PC-3 (cell line): ENCODE measurements around the gene UNC5B. TPM values are rescaled to one million over a fixed set of nuclear protein-coding genes. Genes with fewer than 3 reads are reported as not detected.

Experiments used
- ATAC-seq: fragments of 200-7000 bp; cut with Tn5 transposase; 2 replicates; pipeline ENCODE4 v1.9.1; 2020; ENCODE audit warnings: mild to moderate bottlenecking, moderate library complexity
- BruUV-seq: library from RNA; stranded (reverse); fragments of 400-500 nt; replicated peaks from 2 replicates; lab custom pipeline; 2021; lab: Mats Ljungman, UMichigan
- CTCF ChIA-PET: fragments of 300-600 bp; sonication (Branson Sonifier 250); formaldehyde crosslinking; loops from one replicate; lab custom pipeline; 2022; ENCODE audit warnings: antibody characterized with exemption; lab: Charles Lee
- POLR2A ChIA-PET: fragments of 300-600 bp; sonication (Branson Sonifier 250); formaldehyde crosslinking; loops from one replicate; lab custom pipeline; 2022; ENCODE audit warnings: antibody characterized with exemption; ENCODE audit not compliant: unreplicated experiment; lab: Charles Lee
- DNase-seq: peaks from one replicate; pipeline ENCODE4 v3.0.0-alpha.2; 2015
- H2AFZ ChIP-seq: fragments of 300-600 bp; sonication (generic); 2 replicates; pipeline ENCODE4 v1.6.0; 2016; ENCODE audit warnings: antibody characterized with exemption, low read length
- H3F3A ChIP-seq: fragments of 300-600 bp; sonication (generic); one replicate; pipeline ENCODE4 v1.6.0; 2017; ENCODE audit warnings: antibody characterized with exemption, low read length, control low read depth, mild to moderate bottlenecking; ENCODE audit not compliant: unreplicated experiment
- H3K27ac ChIP-seq: fragments of 300-600 bp; sonication (generic); 2 replicates; pipeline ENCODE4 v1.5.1; 2016; ENCODE audit warnings: mild to moderate bottlenecking, low read length
- H3K27me3 ChIP-seq: fragments of 300-600 bp; sonication (generic); 2 replicates; pipeline ENCODE4 v1.6.1; 2016; ENCODE audit warnings: low read length, mixed read lengths
- H3K36me3 ChIP-seq: fragments of 300-600 bp; sonication (generic); 2 replicates; pipeline ENCODE4 v1.6.1; 2016; ENCODE audit warnings: low read depth, mixed run types, low read length, mixed read lengths
- H3K4me1 ChIP-seq: fragments of 300-600 bp; sonication (generic); 2 replicates; pipeline ENCODE4 v1.5.1; 2016; ENCODE audit warnings: low read length; ENCODE audit not compliant: insufficient read depth
- H3K4me2 ChIP-seq: fragments of 300-600 bp; sonication (generic); 2 replicates; pipeline ENCODE4 v1.6.0; 2016; ENCODE audit warnings: low read length
- H3K4me3 ChIP-seq: fragments of 300-600 bp; sonication (generic); 2 replicates; pipeline ENCODE4 v1.5.1; 2016; ENCODE audit warnings: mild to moderate bottlenecking, low read length, mixed read lengths
- H3K79me2 ChIP-seq: fragments of 300-600 bp; sonication (generic); 2 replicates; pipeline ENCODE4 v1.6.1; 2017; ENCODE audit warnings: low read length, mixed read lengths
- H3K9ac ChIP-seq: fragments of 300-600 bp; sonication (generic); 2 replicates; pipeline ENCODE4 v1.6.0; 2016; ENCODE audit warnings: mild to moderate bottlenecking, low read length
- H3K9me2 ChIP-seq: fragments of 300-600 bp; sonication (generic); replicated peaks from 2 replicates; pipeline ENCODE4 v1.6.1; 2016; ENCODE audit warnings: mixed run types, low read length, mixed read lengths
- H3K9me3 ChIP-seq: fragments of 300-600 bp; sonication (generic); 2 replicates; pipeline ENCODE4 v1.6.1; 2016; ENCODE audit warnings: low read length, mixed read lengths
- H4K20me1 ChIP-seq: fragments of 300-600 bp; sonication (generic); 2 replicates; pipeline ENCODE4 v1.6.1; 2016; ENCODE audit warnings: low read length, mixed read lengths
- EZH2 ChIP-seq: fragments of 300-600 bp; sonication (generic); IDR thresholded peaks from one replicate; pipeline ENCODE4 v1.6.1; 2017; ENCODE audit warnings: antibody characterized with exemption, mild to moderate bottlenecking, low read length; ENCODE audit not compliant: unreplicated experiment
- EZH2phosphoT487 ChIP-seq: fragments of 300-600 bp; sonication (generic); IDR thresholded peaks from 2 replicates; pipeline ENCODE4 v1.6.1; 2018; ENCODE audit warnings: mild to moderate bottlenecking, antibody characterized with exemption, low read length, borderline replicate concordance
- intact Hi-C: fragments of 100-400 bp; cut with micrococcal nuclease; formaldehyde crosslinking; loops from 2 replicates; pipeline ENCODE4 v1.9.0; 2023
- total RNA-seq: library from RNA; depleted of rRNA; stranded (reverse); fragments of >200 nt; gene quantifications from 2 replicates; pipeline ENCODE4 v1.2.3, GENCODE V29; 2014
- TF ChIP-seq, protein P1 (sequence below): fragments of 300-600 bp; sonication (generic); conservative IDR thresholded peaks from 2 replicates; pipeline ENCODE4 v1.5.1; 2017; ENCODE audit warnings: antibody characterized with exemption, low read depth, mild to moderate bottlenecking, low read length

UNC5B gene
- total RNA-seq, 1 experiment from 2014 or later = 0.26 TPM

DNA sequence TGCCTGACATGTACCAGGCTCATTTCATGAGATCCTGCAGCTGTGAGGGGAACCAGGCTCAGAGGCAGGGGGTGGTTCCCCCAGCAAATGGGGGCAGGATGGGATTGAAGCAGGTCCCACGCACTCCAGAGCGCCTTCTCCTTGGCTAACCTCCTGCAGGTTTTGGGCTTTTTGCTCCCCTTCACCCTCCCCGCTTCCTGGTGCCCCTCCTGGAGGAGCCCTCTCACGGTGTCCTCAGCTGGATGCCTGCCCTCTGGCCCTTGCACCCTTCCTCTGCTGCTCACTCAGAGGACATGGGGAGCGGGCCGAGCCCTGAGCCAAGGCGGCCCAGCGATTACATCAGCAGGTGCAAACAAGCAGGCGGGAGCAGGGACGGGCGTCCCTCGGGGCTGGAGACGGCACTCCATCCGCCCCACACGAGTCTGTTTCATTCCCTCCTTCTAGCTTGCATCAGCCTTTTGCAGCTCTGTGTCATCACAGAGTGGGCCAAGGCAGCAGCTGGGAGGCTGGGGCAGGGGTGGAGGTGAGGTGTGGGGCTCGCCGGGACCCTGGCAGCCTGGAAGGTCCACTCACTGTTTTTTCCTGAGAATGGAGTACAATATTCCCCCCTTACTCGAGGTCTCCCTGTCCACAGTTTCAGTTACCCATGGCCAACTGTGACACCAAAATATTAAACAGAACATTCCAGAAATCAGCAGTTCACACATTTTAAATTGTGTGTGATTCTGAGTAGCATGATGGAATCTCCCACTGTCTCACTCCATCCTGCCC, 54.0 kb downstream of the UNC5B start:
- POLR2A ChIA-PET = no interaction called here
- no TSS peak for BruUV-seq
- no peak overlapping the region for H3K4me2 ChIP-seq
- H3F3A ChIP-seq = no peaks in the 10 kb centered on the region
- no peak overlapping the region for H3K27ac ChIP-seq
- H3K36me3 ChIP-seq = no peaks in the 10 kb centered on the region
- H3K4me1 ChIP-seq = no peaks in the 10 kb centered on the region
- no peaks in the 10 kb centered on the region for H4K20me1 ChIP-seq
- no peak for TF ChIP-seq EZH2
- H3K4me3 ChIP-seq = no peak overlapping the region
- ATAC-seq = no peak
- no peak overlapping the region for H2AFZ ChIP-seq
- no peak for DNase-seq
- no peaks in the 10 kb centered on the region for H3K79me2 ChIP-seq
- H3K9me3 ChIP-seq = no peaks in the 10 kb centered on the region
- CTCF ChIA-PET = no interaction called here
- no peak overlapping the region for H3K9ac ChIP-seq
- no peaks in the 10 kb centered on the region for H3K9me2 ChIP-seq
- H3K27me3 ChIP-seq = no peaks in the 10 kb centered on the region
- intact Hi-C loops = no loop called here

DNA sequence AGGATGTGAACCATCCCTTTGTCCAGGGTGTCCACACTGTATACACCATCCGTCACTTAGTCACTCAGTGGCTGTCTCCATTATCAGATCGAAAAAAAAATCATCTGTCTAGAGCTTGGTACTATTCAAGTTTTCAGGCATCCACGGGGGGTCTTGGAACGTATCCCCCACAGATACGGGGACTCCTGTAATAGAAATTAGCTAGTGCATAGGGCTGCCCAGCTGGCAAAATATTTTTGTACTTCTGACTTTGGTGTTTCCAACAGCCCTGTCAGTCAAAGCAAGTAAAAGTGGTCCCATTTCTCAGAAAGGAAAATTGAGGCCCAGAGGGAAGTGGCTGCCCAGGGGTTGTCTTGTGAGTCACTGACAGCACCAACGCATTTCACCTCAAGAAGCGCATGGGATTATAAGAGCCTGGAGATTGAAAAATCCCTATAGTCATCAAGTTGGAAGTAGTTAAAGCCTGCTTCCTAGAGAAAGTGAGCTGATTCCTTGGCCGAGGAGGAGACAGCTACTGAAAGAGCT, 54.6 kb downstream of the UNC5B start:
- ATAC-seq = no peak
- H3K9me2 ChIP-seq = no peaks in the 10 kb centered on the region
- ChIA-PET CTCF (no interaction called here), POLR2A (no interaction called here)
- H3K4me2 ChIP-seq = no peak overlapping the region
- H3K27me3 ChIP-seq = no peaks in the 10 kb centered on the region
- DNase-seq = no peak
- no peak overlapping the region for H3K4me3 ChIP-seq
- H3K27ac ChIP-seq = no peak overlapping the region
- no peaks in the 10 kb centered on the region for H3K79me2 ChIP-seq
- no peaks in the 10 kb centered on the region for H4K20me1 ChIP-seq
- H3K9me3 ChIP-seq = no peaks in the 10 kb centered on the region
- no peaks in the 10 kb centered on the region for H3F3A ChIP-seq
- BruUV-seq = no TSS peak
- no peak overlapping the region for H3K9ac ChIP-seq
- intact Hi-C loops = no loop called here
- no peak overlapping the region for H2AFZ ChIP-seq
- no peaks in the 10 kb centered on the region for H3K4me1 ChIP-seq
- TF ChIP-seq EZH2phosphoT487 = no peak
- TF ChIP-seq, protein P1, sequence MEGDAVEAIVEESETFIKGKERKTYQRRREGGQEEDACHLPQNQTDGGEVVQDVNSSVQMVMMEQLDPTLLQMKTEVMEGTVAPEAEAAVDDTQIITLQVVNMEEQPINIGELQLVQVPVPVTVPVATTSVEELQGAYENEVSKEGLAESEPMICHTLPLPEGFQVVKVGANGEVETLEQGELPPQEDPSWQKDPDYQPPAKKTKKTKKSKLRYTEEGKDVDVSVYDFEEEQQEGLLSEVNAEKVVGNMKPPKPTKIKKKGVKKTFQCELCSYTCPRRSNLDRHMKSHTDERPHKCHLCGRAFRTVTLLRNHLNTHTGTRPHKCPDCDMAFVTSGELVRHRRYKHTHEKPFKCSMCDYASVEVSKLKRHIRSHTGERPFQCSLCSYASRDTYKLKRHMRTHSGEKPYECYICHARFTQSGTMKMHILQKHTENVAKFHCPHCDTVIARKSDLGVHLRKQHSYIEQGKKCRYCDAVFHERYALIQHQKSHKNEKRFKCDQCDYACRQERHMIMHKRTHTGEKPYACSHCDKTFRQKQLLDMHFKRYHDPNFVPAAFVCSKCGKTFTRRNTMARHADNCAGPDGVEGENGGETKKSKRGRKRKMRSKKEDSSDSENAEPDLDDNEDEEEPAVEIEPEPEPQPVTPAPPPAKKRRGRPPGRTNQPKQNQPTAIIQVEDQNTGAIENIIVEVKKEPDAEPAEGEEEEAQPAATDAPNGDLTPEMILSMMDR = no peak
- no peak for TF ChIP-seq EZH2
- no peaks in the 10 kb centered on the region for H3K36me3 ChIP-seq

DNA sequence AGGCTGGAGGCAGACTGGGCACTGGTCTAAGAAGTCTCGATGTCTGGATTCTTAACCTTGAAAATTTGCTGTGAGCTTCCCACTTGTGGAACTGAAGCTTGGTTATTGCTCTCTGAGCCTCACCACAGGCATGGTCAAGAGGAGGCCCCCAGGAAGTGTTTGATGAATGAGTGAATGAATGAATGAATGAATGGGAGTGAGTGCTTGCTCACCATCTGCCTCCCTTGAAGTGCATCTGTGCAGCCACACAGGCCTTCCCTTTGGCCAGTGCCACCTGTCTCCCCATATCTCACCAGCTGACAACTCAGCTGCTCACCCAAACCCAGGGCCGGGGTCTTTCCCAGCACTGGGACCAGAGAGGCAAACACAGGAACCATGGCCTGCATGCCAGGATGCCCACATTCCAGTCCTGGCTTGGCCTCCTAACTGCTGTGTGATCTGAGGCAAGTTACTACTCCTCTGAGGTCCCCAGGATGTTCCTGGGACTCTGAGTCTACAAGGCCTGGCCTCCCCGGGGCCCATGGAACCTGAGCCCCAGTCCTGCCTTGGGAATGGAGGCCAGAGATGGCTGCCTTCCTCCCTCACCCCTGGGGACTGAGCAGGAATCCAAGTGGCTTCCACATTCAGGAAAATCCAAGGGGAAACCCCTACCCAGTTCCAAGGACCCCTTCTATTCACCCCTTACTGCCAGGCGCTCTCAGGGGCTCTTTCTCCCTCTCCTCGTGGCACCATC, 55.3 kb downstream of the UNC5B start:
- DNase-seq = no peak
- no peaks in the 10 kb centered on the region for H3K27me3 ChIP-seq
- intact Hi-C loops = no loop called here
- no peaks in the 10 kb centered on the region for H3K79me2 ChIP-seq
- H3K9me2 ChIP-seq = no peaks in the 10 kb centered on the region
- CTCF ChIA-PET = no interaction called here
- no peak for ATAC-seq
- POLR2A ChIA-PET = no interaction called here
- no peaks in the 10 kb centered on the region for H3K36me3 ChIP-seq
- H3K4me1 ChIP-seq = peaks cover 6% of the 10 kb centered on the region; the same call in 1 of the 2 replicates
- no peaks in the 10 kb centered on the region for H3F3A ChIP-seq
- no peak overlapping the region for H3K4me2 ChIP-seq
- H3K9ac ChIP-seq = no peak overlapping the region
- BruUV-seq = no TSS peak
- no peak overlapping the region for H3K4me3 ChIP-seq
- no peaks in the 10 kb centered on the region for H4K20me1 ChIP-seq
- no peak overlapping the region for H2AFZ ChIP-seq
- no peaks in the 10 kb centered on the region for H3K9me3 ChIP-seq
- TF ChIP-seq EZH2 = no peak
- TF ChIP-seq, protein P1 = no peak
- TF ChIP-seq EZH2phosphoT487 = no peak
- no peak overlapping the region for H3K27ac ChIP-seq
